GM18498 (cell line): ENCODE results near the gene SLC38A8.

Source experiments
- ATAC-seq: cut with Tn5 transposase; IDR thresholded peaks from one replicate; pipeline ENCODE4 v1.9.1; 2021; ENCODE audit warnings: mild to moderate bottlenecking, moderate library complexity; ENCODE audit not compliant: unreplicated experiment

SLC38A8 gene

DNA sequence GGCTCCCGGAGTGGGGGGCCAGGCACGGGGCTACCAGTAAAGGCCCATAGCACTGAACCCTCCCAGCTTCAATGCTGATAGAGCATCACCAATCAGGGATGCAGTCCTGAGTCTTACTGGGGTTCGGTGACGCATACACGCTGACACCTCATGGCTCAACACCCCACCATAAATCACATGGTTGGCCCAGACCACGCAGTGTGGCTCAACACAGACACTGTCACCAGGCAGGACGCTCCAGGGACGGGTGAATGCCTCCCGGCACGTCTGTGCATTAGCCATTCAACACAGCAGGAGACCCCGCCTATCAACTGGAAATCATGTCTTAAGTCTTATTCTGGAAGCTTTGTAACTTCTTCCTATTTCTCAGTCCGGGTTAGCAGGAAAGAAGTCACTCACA is 39.6 kb downstream of the SLC38A8 start:
- ATAC-seq = no peak

DNA sequence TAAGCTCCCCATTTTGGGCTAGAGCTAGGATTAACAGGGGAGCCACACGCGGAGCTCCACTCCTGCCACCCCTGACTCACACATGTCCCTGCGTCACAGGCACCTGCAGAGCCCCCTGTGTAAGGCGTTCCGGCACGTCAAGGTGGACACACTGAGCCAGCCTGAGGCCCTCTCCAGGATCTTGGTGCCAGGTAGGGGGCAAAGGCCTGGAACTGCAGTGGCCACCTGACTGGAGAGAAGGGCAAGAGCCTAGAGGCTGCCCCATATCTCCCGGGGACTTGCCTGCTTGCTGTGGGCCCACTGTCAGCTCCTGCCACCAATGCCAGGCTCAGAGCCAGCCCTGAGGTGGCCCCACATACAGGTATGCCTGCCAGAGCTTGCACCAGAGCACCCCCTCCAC is 40.9 kb downstream of the SLC38A8 start:
- no peak for ATAC-seq

DNA sequence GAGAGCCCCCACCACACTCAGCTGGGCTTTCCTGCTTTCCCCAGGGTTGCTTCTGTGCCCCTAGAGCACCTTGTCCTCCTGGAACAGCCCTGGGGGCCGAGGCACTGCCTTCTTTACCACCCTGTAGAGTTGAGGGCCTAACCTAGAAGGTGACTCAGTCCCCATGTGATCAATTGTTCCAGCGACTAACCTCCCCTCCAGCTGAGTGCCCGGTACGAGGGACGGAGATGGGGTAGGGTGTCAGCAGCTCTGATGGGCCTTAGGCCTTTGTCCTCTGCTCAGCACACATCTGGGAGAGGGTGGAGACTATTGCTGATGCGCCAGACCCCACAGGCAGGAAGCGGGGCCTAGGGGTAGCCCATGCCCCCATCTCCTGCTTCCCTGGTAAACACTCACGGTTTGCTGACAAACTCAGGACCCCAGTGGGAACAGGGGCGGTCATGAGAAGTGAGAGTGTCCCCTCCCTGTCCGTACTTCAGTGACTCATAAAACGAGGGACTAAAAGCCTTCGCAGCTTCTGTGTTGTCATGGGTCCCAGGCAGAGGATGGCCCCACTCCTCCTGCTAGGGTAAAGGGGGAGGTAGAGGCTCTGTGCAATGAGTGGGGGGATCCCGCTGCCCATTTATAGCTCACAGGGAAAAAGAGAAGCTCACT is 41.5 kb downstream of the SLC38A8 start:
- no peak for ATAC-seq

DNA sequence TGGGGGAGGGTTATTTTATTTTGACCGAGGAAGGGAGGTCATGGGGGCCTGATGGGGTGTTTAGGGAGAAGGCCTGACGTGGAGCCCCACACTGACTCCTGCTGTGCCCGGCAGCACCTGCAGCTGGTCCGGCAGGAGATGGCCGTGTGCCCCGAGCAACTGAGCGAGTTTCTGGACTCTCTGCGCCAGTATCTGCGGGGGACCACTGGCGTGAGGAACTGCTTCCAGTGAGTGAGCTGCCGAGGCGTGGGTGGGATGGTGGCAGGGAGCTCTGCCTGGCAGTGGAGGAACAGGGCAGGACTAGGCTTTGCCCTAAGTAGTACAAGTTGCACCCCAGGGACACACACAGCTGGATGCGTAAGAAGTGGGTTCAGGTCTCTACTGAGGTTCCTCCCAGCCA is 44.5 kb downstream of the SLC38A8 start:
- no peak for ATAC-seq

DNA sequence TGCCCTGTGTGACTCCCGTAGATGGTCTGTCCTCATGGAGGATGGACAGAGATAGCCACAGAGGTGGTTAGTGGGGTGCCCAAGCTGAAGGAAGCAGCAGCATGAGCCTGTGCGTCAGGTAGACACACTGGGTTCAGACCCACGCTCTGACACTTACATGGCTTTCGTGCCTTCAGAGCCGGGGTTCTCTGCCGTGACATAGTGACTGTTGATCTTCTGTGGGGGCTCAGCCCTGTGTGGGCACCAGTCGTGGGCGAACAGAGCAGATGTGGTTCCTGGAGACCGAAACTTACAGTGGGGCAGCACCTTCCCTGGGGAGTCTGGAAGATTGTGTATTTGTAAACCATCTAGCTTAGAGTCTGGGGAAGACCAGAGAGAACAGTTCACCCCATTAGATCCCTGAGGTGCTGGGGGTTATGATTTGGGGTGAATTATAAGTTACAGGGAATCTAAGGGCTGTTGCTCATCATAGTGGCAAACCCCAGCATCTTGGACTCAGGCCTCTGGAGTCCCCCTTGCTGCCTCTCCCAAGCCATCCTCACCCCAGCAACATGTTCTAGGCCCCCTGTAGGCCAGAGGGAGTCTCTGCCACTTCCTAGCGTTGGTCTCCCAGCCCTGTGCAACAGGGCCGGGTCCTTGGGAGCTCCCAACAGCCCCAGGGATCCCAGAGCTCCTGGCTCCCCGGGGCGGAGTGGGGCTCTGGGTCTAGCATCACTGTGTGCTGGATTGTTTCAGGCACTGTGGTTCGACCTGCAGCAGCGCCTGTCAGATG is 45.9 kb downstream of the SLC38A8 start:
- ATAC-seq = no peak

DNA sequence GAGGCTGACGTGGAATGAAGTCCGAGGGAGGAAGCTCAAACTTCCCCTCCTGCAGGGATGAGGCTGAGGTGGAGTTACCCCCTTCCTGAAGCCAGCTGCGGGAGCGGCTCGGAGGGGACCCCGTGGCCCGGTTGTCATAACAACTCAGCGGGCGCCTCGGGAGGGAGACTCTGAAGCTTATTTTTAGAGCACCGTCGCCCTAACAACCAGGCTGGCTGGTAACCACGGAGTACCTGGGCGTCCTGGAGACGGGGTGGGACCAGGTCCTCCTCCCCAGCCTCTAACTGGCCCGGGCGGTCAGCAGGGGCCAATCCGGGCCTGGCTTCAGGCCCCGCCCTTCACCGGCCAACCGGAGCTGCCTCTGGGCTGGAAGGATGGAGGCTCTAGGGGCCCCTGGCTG is 46.8 kb downstream of the SLC38A8 start:
- ATAC-seq = no peak

DNA sequence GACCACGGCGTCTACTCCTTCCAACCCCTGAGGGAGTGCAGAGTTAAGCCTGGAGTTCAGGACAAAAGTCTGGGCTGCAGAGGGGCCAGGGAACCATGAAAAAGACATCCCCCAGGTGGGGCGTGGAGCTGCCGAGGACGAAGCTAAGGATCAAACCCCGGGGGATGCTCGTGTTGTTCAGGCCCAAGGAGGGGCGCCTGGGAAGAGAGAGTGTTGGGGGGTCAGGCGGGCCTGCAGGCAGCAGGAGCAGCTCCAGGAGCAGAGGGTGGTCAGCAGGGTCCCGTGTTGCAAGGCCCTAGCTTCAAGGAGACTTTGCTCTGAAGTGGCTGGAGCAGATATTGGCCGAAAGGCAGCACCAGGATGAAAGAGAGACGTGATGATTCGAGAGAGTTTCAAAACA is 47.9 kb downstream of the SLC38A8 start:
- ATAC-seq = no peak

DNA sequence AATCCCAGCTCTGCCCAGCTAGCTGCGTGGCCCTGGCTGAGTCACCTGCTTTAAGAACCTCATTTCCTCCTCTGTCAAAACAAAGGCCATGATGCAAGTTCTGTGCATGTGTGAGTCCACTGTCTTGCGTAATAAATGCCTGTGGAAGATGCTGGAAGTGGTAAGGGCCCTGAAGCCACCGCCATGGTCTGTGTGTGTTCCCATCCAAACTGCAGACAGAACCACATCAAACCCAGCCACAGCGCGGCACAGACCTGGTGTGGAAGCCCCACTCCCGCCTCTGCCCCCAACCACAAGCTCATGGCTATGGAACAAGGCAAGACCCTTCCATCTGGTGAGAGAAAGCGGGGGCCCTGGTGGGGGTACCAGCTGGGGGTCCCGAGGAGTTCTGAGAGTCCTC is 48.5 kb downstream of the SLC38A8 start:
- ATAC-seq = no peak

DNA sequence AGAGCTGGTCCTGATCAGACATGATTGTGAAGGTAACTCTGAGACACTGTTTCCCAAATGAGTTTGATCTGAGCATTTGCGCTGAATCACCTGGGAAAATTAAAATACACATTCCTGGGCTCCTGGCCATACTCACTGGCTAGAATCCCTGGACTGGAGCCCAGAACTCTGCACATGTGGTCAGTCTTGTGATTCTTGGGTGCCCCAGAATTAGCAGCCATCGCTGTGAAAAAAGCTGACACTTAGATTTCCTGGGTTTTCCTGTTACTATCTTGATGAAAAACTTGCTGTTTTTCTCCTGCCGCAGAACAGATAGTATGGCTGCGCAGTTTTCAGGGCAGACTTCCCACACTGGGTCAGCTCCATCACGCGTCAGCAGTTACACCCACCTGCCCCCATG is 50.0 kb downstream of the SLC38A8 start:
- ATAC-seq = no peak

DNA sequence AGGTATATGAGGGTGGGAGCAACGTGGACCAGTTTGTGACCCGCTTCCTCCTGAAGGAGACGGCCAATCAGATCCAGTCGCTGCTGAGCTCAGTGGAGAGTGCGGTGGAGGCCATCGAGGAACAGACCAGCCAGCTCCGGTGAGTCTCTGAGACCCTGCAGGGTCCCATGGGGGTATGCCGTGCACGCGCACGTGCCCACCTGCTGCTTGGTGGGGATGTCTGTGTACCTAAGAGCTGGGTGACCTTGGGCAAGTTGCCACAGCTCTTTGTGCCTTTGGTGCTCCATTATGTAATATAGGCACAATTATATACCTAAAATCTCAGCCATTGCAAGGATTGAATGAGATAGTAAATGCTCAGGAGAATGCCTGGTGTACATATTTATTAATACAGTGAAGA is 52.1 kb downstream of the SLC38A8 start:
- no peak for ATAC-seq

DNA sequence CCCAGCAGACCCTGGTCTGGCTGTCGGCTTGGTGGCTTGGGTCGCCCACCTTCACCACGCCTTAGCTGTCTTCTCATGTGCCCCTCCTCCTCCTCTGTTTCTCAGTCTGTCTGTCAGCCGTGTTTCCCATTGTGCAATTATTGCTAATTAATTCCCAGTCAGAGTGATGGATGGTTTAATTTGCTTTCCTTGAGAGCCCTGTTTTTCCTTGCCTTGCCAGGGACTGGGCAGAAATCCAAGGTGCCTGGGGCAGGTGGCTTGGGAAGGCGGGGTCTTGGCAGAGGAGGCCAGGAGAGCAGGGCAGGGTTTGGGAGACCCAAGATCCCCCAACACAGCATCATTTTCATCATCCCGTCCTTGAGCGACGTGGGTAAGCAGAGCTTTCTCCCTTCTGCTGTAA is 53.3 kb downstream of the SLC38A8 start:
- no peak for ATAC-seq

DNA sequence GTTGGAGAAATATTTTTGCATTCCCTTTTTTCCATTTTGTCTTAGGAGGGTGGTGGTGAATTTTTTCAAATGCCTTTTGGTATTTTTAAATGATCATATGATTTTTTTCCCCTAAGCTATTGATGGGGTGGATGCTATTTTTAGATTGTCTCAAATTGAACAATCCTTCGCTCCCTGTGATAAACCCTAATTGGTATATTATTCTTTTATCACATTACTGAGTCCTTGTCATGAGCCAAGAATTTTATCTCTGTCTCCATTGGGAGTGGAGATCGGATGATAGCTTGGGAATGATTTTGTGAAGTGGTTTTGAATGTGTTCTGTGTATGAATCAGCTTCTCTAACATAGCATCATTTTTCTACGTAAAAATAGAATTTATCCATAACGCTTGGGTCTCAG is 59.1 kb downstream of the SLC38A8 start:
- ATAC-seq = no peak

DNA sequence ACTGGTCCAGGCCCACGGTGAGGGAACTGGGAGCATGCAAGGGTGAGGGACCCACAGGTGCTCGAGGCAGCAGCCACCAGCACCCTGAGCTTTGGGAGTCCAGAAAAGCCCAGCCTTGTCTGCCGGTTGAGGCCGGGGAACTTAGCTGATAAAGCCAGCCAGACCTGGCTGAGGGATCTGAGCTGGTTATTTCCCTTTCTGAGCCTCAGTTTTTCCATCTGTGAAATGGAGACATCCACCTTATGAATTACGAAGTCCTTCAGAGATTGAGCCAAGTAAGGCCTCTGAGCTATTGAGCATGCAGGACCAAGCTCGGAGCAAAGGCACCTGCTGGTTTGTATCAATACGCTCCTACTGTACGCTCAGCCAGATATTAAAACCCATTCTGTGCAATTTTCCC is 60.8 kb downstream of the SLC38A8 start:
- ATAC-seq = no peak

DNA sequence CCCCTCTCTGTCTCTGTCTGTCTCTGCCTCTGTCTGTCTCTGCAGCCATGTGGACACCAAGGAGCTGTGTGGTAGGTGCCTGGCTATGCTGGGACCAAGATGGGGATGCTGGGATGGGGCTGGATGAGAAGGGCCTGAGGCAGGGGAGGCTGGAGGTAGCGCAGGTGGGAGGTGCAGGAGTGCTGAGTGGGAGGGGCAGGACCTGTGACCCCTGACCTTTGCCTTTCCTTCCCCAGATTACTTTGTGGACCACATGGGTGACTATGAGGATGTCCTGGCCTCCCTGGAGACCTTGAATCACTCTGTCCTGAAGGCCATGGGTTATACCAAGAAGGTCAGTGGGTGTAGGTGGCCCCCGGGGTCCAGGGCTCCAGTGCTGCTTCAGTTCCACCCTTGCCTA is 61.8 kb downstream of the SLC38A8 start:
- ATAC-seq = no peak

DNA sequence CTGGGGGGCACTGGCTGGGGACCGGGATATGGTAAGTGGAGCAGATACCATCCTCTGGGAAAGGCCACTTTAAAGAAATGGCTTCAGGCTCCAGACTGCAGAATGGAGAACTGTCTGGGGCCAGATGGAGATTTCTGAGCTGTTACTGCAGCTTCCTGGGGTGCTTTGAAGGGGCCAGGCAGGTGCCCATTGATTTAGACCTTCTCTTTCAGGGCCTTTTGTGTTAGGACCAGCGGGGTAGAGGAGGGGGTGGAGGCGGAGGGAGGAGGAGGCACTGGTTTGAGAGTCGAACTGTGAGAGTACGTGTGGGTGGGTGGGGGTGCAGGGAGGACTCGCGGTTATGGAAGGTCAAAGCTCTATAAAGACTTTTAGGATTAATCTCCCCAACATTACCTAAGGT is 63.2 kb downstream of the SLC38A8 start:
- no peak for ATAC-seq

DNA sequence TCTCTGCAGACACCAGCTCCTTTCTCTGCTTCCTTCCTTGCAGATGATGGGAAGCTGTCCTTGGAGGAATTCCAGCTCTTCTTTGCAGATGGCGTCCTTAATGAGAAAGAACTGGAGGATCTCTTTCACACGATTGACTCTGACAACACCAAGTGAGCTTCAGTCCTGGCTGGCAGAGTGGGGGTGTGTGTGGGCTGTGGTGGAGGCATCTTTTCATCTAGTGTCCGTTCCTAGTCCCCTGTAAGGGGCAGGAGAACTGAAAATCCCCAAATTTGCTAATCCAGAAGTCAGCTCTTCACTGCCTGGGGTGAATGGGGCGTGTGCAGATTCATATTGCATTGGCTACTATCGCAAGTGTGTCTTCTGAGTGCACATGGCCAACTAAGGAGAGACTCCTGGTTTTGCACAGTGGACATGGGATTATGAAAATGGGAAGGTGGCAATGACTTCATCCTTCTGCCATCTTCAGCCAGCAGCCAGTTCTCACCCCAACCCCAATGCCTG is 64.1 kb downstream of the SLC38A8 start:
- no peak for ATAC-seq

DNA sequence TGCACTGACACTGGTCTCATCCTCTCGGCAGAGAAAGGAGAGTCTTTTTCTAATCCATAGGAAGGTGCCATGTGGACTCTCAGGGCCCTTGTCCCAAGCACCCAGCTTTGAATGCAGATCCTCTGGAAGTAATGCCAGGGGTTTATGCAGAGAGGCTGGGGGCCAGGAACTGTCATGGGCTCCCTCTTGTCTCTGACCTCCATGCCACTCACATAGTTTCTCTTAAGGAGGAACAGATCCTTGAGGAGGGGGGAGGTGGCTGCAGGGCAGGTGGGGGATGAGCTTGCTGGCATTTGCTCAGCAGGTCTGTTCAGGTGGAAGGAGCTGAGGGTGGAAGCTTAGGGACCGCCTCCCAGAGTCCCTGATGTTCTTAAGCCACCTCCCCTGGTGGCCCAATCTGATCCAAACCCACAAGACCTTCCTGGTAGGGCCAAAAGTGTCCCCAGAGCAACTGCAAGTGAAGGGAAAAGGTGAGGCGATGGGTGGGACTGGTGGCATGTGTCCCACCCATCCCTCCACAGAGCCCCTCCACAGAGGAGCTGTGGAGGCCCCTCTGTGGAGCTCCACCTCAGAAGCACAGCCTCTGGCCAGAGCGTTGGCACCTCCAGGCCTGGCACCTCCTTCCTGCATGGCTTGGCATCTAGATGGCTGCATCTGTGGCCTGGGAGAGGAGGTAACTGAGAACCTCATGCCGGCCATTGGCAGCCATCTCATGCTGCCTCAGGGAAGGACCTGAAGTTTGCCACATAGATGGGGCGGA is 65.4 kb downstream of the SLC38A8 start:
- ATAC-seq = no peak

DNA sequence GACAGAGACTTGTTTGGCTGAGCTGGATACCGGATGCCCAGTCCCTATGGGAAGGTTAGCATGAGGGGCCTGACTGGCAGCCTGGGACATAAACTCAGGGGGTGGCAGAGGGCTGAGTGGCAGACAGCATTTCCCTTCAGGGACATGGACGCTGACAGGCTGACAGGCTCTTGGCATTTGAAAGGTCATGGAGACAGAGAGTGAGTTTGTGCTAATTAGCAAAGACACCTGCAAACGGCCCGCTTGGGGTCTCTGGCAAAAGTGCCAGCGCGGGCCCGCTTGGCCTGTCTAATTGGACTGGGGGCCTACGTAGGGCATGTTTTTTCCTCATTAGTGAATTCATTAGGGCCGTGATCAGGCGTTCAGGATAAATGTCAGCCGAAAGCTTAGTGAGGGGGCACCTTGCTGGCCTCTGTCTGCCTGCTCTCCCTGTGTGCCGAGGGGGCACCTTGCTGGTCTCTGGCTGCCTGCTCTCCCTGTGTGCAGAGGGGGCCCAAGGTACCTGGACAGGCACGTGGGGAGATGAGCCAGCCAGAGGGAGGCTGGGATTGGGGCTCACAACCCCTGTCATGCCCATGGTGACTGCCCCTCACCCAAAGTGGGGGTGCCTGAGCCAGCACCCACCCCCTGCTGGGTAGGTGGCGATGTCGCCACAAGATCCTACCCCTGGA is 66.9 kb downstream of the SLC38A8 start:
- ATAC-seq = no peak

DNA sequence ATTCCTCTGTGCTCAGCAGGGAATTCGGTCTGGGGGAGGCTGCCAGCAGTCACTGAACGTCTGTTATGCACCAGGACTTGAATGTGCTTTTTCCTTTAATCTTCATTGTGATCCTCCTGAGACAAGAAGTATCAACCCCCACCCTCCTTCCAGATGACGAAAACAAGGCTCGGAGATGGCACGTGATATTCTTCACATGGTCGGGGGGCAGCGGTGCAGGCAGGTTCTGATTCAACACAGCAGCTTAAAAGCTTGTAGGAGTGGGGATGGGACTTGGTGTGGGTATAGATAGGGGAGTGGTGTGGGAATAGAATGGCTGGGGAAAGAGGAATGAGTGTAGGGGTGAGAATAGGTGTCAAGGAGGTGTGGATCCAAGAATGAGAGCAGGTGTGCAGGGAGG is 68.1 kb downstream of the SLC38A8 start:
- ATAC-seq = no peak

DNA sequence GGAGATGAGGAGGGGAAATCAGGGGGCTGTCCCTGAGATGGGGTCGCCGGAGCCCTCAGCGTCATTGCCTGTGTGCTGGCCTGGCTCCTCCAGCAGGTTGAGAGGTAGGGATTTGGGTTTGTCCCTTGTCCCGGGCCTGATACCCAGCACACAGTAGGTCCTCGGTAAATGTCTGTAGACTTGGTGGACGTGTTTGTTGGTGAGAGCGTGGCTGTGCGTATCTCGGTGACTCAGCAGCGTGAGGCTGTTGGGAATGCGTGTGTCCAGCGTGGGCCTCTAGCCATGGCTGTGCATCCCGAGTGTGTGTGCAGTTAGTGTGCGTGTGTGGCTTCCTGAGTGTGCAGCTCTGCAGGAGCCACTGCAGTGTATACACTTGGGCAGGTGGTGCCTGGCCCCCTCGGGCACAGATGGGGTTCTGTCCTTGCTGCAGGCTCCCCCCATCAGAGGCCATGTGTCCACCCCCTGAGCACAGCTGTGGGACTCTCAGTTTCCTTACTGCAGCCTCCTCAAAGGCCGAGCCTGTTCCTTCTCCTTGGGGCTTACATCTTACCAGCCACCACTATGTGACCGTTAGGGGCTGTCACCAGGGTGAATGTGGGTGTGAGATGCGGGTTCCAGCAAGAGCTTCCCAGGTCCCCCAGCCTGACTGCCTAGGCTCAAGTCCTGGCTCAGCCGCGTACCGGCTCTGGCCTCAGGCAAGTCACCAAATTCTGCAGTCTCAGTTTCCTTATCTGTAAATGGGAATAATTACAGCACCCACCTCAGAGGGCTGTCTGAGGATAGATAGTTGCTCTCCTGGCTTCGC is 68.8 kb downstream of the SLC38A8 start:
- ATAC-seq = no peak

DNA sequence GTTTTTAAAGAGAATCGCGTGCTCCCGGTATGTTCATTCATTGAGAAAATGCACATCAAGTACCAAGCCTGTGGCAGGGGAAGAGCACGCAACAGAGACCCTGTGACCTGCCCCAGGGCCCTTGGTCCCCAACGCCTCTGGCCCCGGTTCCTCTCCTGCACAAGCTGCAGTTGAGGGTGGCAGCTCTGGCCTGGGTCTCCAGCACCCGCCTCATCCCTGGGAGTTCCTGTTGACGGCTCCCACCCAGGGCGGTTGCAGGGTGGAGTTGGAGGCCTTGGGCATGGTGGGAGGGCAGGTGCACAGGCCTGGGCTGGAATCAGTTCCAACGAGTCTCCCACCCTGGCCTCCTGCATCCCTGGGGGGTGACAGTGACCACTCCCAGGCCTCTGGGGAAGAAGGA is 69.5 kb downstream of the SLC38A8 start:
- ATAC-seq = no peak
